ENCODE data around the gene LITAF. TPM values are rescaled to one million over a fixed set of nuclear protein-coding genes. Genes with fewer than 3 reads are reported as not detected.
A peak's percentile ranks its signal among the peaks of the same experiment; 100 is the strongest.
"Not testable (repeated sequence)": the region's sequence is repeated elsewhere in the genome, so short reads cannot be mapped to it uniquely, and the experiment has no call there.

The LITAF gene
- total RNA-seq, 1 experiment from 2014 or later, result 111 TPM

GRCh38 chr16:11511328-11511727, 75.4 kb downstream of the LITAF start:
- in situ Hi-C loops (cut with HindIII; ENCODE audit: low pct_unique_long_range_greater_than_20kb, low sequenced_read_pairs), result no loop called here
- DNase-seq (ENCODE audit: low read depth), result no peak

- DNase-seq (ENCODE audit: low read depth), result no peak
- in situ Hi-C loops (cut with HindIII; ENCODE audit: low pct_unique_long_range_greater_than_20kb, low sequenced_read_pairs), result no loop called here
Measured at GRCh38 chr16:11510178-11510973, 76.3 kb downstream of the LITAF start.

GRCh38 chr16:11507991-11508390, 78.7 kb downstream of the LITAF start:
- DNase-seq (ENCODE audit: low read depth), result no peak
- in situ Hi-C loops (cut with HindIII; ENCODE audit: low pct_unique_long_range_greater_than_20kb, low sequenced_read_pairs), result no loop called here

GRCh38 chr16:11507350-11507749, 79.4 kb downstream of the LITAF start:
- no peak for DNase-seq (ENCODE audit: low read depth)
- in situ Hi-C loops (cut with HindIII; ENCODE audit: low pct_unique_long_range_greater_than_20kb, low sequenced_read_pairs), result no loop called here

DNA sequence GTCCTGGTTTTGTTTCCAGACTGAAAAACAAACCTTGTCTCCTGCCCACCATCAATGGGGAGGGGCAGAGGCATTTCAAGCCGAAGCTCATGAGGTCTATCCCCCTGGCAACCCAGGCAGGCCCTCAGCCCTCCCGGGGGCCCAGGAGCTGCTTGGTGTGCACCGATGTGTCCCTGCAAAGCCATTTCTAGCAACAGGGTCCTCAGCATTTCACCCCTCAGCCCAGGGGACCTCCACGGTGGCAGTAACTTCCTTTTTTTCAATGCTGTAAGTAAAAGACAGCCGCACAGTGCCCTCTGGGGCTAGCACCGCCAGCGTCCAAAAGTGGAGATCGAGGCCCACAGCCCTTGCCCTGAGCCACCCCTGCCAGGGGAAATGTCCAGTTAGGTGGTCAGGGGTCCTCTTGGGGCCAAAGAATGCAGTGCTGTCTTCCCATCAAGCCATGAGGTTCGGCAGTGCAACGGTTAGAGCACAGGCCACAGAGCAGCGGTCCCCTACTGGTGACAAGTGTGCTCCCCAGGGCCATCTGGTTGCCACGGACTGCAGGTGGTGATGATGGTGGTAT, 79.9 kb downstream of the LITAF start:
- in situ Hi-C loops (cut with HindIII; ENCODE audit: low pct_unique_long_range_greater_than_20kb, low sequenced_read_pairs), result no loop called here

DNA sequence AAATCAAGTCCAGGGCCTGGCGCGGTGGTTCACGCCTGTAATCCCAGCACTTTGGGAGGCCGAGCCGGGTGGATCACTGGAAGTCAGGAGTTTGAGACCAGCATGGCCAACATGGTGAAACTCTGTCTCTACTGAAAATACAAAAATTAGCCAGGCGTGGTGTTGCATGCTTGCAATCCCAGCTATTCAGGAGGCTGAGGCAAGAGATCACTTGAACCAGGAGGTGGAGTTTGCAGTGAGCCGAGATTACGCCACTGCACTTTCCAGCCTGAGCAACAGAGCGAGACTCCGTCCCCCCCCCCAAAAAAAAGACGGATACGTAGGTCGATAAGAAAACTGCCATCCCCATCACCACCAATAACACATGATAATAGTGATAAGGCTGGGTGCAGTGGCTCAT, 82.5 kb downstream of the LITAF start:
- DNase-seq (ENCODE audit: low read depth); in situ Hi-C loops (cut with HindIII; ENCODE audit: low pct_unique_long_range_greater_than_20kb, low sequenced_read_pairs): not testable (repeated sequence)

More for the DNA sequence above, 79.9 kb downstream of the LITAF start:
- DNase-seq (ENCODE audit: low read depth), result no peak

- no peak for DNase-seq (ENCODE audit: low read depth)
- in situ Hi-C loops (cut with HindIII; ENCODE audit: low pct_unique_long_range_greater_than_20kb, low sequenced_read_pairs), result no loop called here
Measured at GRCh38 chr16:11503566-11503965, 83.2 kb downstream of the LITAF start.

DNA sequence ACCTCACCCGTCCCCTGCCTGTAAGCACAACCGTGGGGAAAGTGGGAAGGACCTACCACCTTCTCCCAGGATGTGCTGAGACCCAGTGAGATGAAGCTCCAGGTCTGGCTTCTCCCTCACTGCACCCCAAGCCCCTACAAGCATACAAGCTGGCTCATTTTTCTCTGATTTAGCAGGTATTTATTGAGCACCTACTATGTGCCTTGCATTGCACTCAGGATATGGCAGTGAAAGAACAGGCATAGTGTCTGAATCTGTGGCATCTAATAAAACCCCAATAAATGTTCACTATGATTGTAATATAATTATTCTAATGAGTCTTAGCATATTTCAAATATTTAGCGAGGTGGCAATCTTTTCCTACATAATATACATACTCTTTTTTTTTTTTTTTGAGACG, 84.5 kb downstream of the LITAF start:
- in situ Hi-C loops (cut with HindIII; ENCODE audit: low pct_unique_long_range_greater_than_20kb, low sequenced_read_pairs), result no loop called here
- no peak for DNase-seq (ENCODE audit: low read depth)

DNA sequence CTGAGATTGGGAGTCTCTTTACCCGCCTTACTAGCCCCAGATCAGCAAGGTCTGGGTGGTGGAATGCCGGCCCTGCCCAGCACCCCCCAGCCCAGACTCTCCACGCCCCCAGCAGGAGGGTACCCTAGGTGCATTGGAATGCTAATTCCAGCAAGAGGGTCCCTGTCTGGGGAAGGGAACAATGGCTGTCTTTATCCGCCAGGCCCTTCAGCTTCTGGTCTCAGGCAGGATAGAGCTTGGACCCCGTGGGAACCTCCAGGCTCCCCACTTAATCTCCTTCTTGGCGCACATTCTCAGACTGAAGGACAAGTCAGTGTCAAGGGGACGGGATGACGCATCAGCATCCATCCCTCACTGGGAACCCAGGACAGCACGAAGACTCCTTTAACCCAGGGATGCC, 85.1 kb downstream of the LITAF start:
- DNase-seq (ENCODE audit: low read depth), result no peak
- in situ Hi-C loops (cut with HindIII; ENCODE audit: low pct_unique_long_range_greater_than_20kb, low sequenced_read_pairs), result no loop called here

DNA sequence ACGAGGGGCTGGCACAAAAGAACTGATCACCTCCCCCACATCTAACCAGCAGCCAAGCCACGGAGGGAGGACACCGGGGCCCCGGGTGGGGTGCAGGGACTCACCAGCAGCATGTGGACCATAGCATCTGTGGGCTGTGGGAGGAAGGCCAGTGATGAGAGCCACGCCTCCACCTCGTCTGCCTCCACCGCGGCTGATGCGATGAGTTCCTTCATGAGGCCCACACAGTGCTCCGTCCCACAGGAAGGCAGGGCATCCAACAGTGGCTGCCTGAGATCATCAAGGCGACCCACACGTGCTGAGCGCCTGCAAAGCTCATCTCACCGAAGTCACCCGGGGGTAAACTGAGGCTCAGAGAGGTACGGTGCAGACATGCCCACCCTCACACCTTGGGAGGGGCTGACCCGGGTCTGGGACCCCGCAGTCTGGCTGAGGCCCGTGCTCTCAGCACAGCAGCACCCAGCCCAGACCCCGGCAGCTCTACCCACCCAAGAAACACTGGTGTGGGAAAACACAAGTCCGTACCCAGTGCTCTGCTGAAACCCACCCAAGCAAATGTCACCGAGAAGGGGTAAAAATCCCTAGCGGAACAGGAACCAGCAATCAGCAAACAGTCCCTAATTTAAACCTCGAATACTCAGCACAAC, 85.9 kb downstream of the LITAF start:
- in situ Hi-C loops (cut with HindIII; ENCODE audit: low pct_unique_long_range_greater_than_20kb, low sequenced_read_pairs), result no loop called here
- DNase-seq (ENCODE audit: low read depth), result no peak

GRCh38 chr16:11499295-11500089, 87.2 kb downstream of the LITAF start:
- in situ Hi-C loops (cut with HindIII; ENCODE audit: low pct_unique_long_range_greater_than_20kb, low sequenced_read_pairs), result no loop called here
- peak; percentile 46 for DNase-seq (ENCODE audit: low read depth)

GRCh38 chr16:11498683-11499082, 88.0 kb downstream of the LITAF start:
- in situ Hi-C loops (cut with HindIII; ENCODE audit: low pct_unique_long_range_greater_than_20kb, low sequenced_read_pairs), result no loop called here
- no peak for DNase-seq (ENCODE audit: low read depth)

GRCh38 chr16:11497851-11498289, 88.8 kb downstream of the LITAF start:
- DNase-seq (ENCODE audit: low read depth), result peak; percentile 90
- in situ Hi-C loops (cut with HindIII; ENCODE audit: low pct_unique_long_range_greater_than_20kb, low sequenced_read_pairs), result no loop called here

Other genes with a start within 250 kb of the LITAF start
- 57.7 and 63.8 TPM in 2 replicates for gene RMI2, start 241.5 kb downstream of the LITAF start, total RNA-seq (2014; rRNA removed; shearing (Covaris generic); ENCODE audit: low replicate concordance)
- 17.4 and 17.7 TPM in 2 replicates for gene SNN, start 81.5 kb upstream of the LITAF start, total RNA-seq (2014; rRNA removed; shearing (Covaris generic); ENCODE audit: low replicate concordance)
- 48.9 and 54.7 TPM in 2 replicates for gene TXNDC11, start 155.9 kb upstream of the LITAF start, total RNA-seq (2014; rRNA removed; shearing (Covaris generic); ENCODE audit: low replicate concordance)
- 18.8 and 31.2 TPM in 2 replicates for gene ZC3H7A, start 210.3 kb upstream of the LITAF start, total RNA-seq (2014; rRNA removed; shearing (Covaris generic); ENCODE audit: low replicate concordance)

Data from Caki2 (cell line).